Measurements from ENCODE around the gene TIMELESS. TPM values are rescaled to one million over a fixed set of nuclear protein-coding genes. Genes with fewer than 3 reads are reported as not detected.

The TIMELESS gene
- total and polyA plus RNA-seq, 2 experiments from 2014 or later = 7.9 to 12.4 TPM

- no peaks in the 10 kb centered on the region for H4K20me1 ChIP-seq (ENCODE audit: insufficient read depth, poor library complexity, severe bottlenecking)
- H3K36me3 ChIP-seq (replicated peaks; ENCODE audit: insufficient read depth, low read depth) = no peaks in the 10 kb centered on the region
- peaks cover 3% of the 10 kb centered on the region for H3K4me1 ChIP-seq (ENCODE audit: insufficient read depth)
- H3K27ac ChIP-seq = no peak overlapping the region
- no peaks in the 10 kb centered on the region for H3K79me2 ChIP-seq
- 88% methylated on average over 11 of the region's 11 CpGs for WGBS (ENCODE audit: low lambda C conversion rate, missing lambda C conversion rate)
- H3K9me3 ChIP-seq (ENCODE audit: low read depth) = no peaks in the 10 kb centered on the region
- no peaks in the 10 kb centered on the region for H3K9me2 ChIP-seq (replicated peaks; ENCODE audit: insufficient read depth)
- DNase-seq (ENCODE audit: low spot score) = no peak
- no peak for TF ChIP-seq CTCF (IDR thresholded peaks at IDR 0.05; ENCODE audit: poor library complexity)
- no peak for TF ChIP-seq EZH2phosphoT487 (IDR thresholded peaks at IDR 0.05; ENCODE audit: low read depth, severe bottlenecking, unreplicated experiment)
- TF ChIP-seq EZH2 (IDR thresholded peaks at IDR 0.05; ENCODE audit: borderline replicate concordance) = no peak
- no peaks in the 10 kb centered on the region for H3K27me3 ChIP-seq
- H3K4me3 ChIP-seq = no peak overlapping the region
- H2AFZ ChIP-seq = no peak overlapping the region
- H3K4me2 ChIP-seq = no peak overlapping the region
Observed at GRCh38 chr12:56461235-56462159, 12.3 kb upstream of the TIMELESS start.

GRCh38 chr12:56457817-56458216 is 8.6 kb upstream of the TIMELESS start:
- no peak for TF ChIP-seq EZH2 (IDR thresholded peaks at IDR 0.05; ENCODE audit: borderline replicate concordance)
- Histone ChIP-seq H3K9me3 (ENCODE audit: low read depth) (no peaks in the 10 kb centered on the region), H3K4me1 (ENCODE audit: insufficient read depth) (no peaks in the 10 kb centered on the region), H3K27ac (no peak overlapping the region), H2AFZ (no peak overlapping the region), H3K4me3 (no peak overlapping the region), H3K27me3 (no peaks in the 10 kb centered on the region), H3K4me2 (no peak overlapping the region), H4K20me1 (ENCODE audit: insufficient read depth, poor library complexity, severe bottlenecking) (no peaks in the 10 kb centered on the region), H3K79me2 (no peaks in the 10 kb centered on the region), H3K36me3 (replicated peaks; ENCODE audit: insufficient read depth, low read depth) (no peaks in the 10 kb centered on the region), H3K9me2 (replicated peaks; ENCODE audit: insufficient read depth) (no peaks in the 10 kb centered on the region)
- no peak for DNase-seq (ENCODE audit: low spot score)
- WGBS (ENCODE audit: low lambda C conversion rate, missing lambda C conversion rate) = 79% methylated on average over 4 of the region's 4 CpGs

- 84% methylated on average over 5 of the region's 5 CpGs for WGBS (ENCODE audit: low lambda C conversion rate, missing lambda C conversion rate)
- no peaks in the 10 kb centered on the region for H3K36me3 ChIP-seq (replicated peaks; ENCODE audit: insufficient read depth, low read depth)
- H3K9me2 ChIP-seq (replicated peaks; ENCODE audit: insufficient read depth) = no peaks in the 10 kb centered on the region
- no peak for TF ChIP-seq EZH2 (IDR thresholded peaks at IDR 0.05; ENCODE audit: borderline replicate concordance)
- H3K79me2 ChIP-seq = no peaks in the 10 kb centered on the region
- no peak within 1 kb of the TSS for H3K4me2 ChIP-seq
- no peaks in the 10 kb centered on the region for H4K20me1 ChIP-seq (ENCODE audit: insufficient read depth, poor library complexity, severe bottlenecking)
- H2AFZ ChIP-seq = no peak within 1 kb of the TSS
- no peak within 1 kb of the TSS for H3K4me3 ChIP-seq
- H3K27ac ChIP-seq = no peak within 1 kb of the TSS
- H3K4me1 ChIP-seq (ENCODE audit: insufficient read depth) = peaks cover 6% of the 10 kb centered on the region
- no peaks in the 10 kb centered on the region for H3K27me3 ChIP-seq
- H3K9me3 ChIP-seq (ENCODE audit: low read depth) = no peaks in the 10 kb centered on the region
- DNase-seq (ENCODE audit: low spot score) = no peak
Observed at GRCh38 chr12:56454557-56454956, 5.3 kb upstream of the TIMELESS start, which contains the start of gene MIP. TSS of gene MIP (minus strand) at chr12:56454657. CDS start at chr12:56454613, 44 bp downstream.

- DNase-seq (ENCODE audit: low spot score) = no peak
- Histone ChIP-seq H3K27ac (no peak overlapping the region), H2AFZ (no peak overlapping the region), H3K79me2 (peaks cover 11% of the 10 kb centered on the region), H3K27me3 (no peaks in the 10 kb centered on the region), H3K4me3 (no peak overlapping the region), H3K9me3 (ENCODE audit: low read depth) (no peaks in the 10 kb centered on the region), H3K36me3 (replicated peaks; ENCODE audit: insufficient read depth, low read depth) (no peaks in the 10 kb centered on the region), H3K4me1 (ENCODE audit: insufficient read depth) (peaks cover 6% of the 10 kb centered on the region), H3K4me2 (no peak overlapping the region), H4K20me1 (ENCODE audit: insufficient read depth, poor library complexity, severe bottlenecking) (no peaks in the 10 kb centered on the region), H3K9me2 (replicated peaks; ENCODE audit: insufficient read depth) (no peaks in the 10 kb centered on the region)
- WGBS (ENCODE audit: low lambda C conversion rate, missing lambda C conversion rate) = 91% methylated on average over 5 of the region's 5 CpGs
- TF ChIP-seq CTCF (IDR thresholded peaks at IDR 0.05; ENCODE audit: poor library complexity) (no peak), EZH2 (IDR thresholded peaks at IDR 0.05; ENCODE audit: borderline replicate concordance) (no peak), EZH2phosphoT487 (IDR thresholded peaks at IDR 0.05; ENCODE audit: low read depth, severe bottlenecking, unreplicated experiment) (no peak)
Observed at GRCh38 chr12:56451147-56451546, 1.9 kb upstream of the TIMELESS start.

Measured in hepatocyte (in vitro differentiated cells).